ENCODE measurements around the gene ACSBG1.
A peak's percentile ranks its signal among the peaks of the same experiment; 100 is the strongest.

ACSBG1 gene

DNA sequence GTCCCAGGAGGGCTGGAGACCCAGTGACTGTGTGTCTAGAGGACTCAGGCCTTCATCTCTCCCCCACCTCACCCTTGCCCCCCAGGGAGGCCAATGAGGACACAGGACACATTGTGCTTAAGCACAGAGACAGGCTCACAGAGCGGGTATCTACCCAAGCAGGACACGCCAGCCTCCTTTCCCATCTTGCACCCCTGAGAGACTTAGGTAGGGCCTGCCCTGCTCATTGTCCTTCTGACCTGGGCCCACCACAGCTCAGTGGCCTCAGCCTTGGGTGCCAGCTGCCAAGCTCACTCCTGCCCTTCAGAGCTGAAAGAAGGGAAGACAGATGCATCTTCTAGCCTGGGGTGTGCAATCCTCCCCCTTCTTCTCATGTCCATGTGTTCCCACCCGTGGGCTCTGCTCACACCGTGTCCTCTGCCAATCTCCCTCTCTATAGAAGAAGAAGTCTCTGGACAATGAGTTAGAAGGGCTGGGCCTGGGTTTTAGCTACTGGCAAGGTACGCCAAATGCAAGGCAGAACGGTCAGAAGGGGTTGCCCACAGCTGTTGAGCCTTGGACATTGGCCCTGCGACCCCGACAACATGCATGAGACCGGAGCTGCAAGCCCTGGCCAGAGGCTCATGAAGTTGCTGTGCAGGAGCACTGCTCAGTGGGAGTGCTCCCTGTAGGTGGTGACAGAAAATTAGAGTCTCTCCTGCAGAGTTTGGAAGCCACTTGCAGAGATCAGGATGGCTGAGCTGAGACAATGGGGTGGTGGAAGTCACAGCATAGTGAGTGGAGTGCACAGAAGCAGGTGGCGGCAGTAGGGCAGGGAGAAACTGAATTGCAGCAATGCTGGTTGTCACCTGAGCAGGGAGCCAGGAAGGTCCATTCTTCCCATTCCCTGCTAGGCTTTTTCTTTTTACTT is 32.8 kb downstream of the ACSBG1 start:
- no peak for DNase-seq

DNA sequence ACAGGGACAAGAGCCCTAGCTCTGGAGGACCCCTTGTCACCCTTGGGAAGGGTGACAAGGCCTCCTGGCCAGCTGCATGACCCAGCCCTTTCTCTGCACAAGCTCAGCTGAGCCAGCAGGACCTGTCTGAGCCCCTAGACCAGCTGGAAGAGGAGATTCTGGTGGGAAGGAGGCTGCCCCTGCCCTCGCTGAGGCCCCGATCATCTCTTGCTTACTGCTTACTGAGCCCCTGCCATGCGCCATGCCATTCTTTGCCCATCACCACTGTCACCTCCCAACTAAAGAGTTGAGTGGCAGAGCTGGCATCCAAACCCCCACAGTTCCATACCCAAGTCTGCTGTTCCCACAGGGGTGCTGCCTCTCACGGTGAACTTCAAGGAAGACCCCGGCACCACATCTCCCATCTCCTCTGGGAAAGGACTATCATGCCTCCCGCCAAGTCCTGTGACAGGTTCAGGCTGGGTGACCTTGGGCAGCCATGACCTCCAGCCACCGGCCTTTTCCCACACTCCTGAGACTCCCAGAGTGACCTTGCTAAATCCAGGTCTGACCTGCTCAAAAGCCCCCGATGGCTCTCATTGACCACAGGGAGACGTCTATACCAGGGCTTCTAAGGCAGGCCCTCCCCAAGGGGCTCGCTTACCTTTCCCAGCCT is 34.0 kb downstream of the ACSBG1 start:
- DNase-seq, result no peak

- no peak for DNase-seq
These were observed 36.7 kb downstream of the ACSBG1 start for GRCh38 chr15:78197632-78198031.

DNA sequence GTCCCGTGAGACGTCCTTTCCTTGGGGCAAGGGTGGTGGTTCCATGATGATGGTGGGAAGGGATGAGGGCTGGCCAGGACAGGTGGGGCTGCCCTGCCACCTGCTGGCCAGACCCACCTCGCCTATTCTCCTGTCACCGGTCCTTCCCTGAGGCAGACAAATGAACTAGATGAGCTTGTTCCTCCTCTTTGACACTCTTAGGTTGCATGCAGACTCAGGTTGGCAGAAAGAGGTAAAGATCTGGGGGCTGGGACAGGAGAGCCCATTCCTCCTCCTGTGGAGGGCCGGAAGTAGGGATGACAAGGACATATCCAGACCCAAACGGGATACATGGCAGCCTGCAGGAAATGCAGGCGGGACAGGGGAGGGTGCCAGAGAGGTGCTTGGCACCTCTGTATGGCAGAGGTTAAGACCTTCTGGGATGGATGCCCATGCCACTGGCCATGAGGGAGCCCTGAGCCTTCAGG is 38.6 kb downstream of the ACSBG1 start:
- DNase-seq, result peak in 1 of 2 experiments; percentile 12

- no peak for DNase-seq
These were observed 39.8 kb downstream of the ACSBG1 start for GRCh38 chr15:78194568-78194925.

GRCh38 chr15:78193731-78194567 is 40.4 kb downstream of the ACSBG1 start:
- no peak for DNase-seq

DNA sequence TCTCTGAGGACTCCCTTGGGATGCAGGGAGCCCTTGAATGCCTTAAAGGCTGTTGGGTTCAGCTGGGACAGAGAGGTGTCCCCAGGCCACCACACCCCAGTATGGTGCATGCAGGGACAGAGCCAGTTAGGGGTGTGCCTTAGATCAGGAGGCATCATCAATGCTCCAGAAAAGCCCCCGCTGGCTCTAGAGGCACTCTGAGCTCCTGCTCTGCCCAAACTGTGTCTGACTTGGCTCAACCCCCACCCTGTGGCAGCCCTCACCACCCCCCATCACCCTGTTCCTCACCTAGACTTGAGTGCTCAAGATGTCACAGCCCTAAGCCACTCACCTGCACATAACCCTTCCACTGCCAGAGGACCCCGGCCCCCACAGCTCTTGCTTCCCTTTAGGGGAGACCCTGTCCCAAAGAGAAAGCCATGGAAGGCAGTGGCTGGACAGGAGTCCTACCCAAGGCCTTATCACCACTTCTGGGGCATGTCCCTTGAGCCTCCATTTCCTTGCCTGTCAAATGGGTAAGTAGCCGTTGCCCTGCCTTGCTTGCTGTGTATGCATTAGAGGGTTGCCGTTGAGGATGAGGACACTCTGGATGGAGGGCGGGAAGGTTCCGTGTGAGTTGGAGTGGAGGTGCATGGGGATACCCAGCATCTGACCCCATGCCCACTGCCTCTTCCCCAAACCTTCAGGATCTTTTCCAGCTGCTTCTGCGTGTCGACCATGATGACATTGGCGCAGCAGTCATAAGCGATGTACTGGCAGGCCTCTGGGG is 41.4 kb downstream of the ACSBG1 start:
- DNase-seq, result no peak

DNA sequence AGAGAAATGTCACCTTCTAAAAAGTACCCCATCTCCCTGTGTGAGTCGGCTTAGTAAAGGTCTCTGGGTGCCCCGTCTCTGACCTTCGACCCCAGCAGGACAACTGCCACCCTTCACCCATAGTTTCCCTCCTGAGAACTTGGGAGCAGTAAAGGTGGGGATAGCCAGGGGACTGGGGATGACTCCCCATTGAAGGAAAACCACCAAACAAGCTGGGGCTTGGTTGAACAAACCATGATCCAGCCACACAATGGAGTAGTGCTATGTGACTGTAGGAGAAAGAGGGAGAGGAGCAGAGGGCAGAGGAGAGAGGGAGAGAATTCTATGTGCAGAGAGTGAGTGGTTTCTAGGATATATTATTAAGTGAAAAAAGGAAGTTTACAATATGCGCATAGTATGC is 51.5 kb downstream of the ACSBG1 start:
- no peak for DNase-seq

- DNase-seq, result no peak
These were observed 52.0 kb downstream of the ACSBG1 start for GRCh38 chr15:78182336-78182700.

- DNase-seq, result no peak
These were observed 54.5 kb downstream of the ACSBG1 start for GRCh38 chr15:78179906-78180305.

GRCh38 chr15:78179286-78179840 is 55.0 kb downstream of the ACSBG1 start:
- DNase-seq, result no peak

- no peak for DNase-seq
These were observed 56.3 kb downstream of the ACSBG1 start for GRCh38 chr15:78178064-78178463.

GRCh38 chr15:78177447-78177873 is 56.9 kb downstream of the ACSBG1 start:
- DNase-seq, result no peak

- no peak for DNase-seq
These were observed 59.0 kb downstream of the ACSBG1 start for GRCh38 chr15:78175330-78175729.

- DNase-seq, result no peak
These were observed 60.0 kb downstream of the ACSBG1 start for GRCh38 chr15:78174401-78174800.

DNA sequence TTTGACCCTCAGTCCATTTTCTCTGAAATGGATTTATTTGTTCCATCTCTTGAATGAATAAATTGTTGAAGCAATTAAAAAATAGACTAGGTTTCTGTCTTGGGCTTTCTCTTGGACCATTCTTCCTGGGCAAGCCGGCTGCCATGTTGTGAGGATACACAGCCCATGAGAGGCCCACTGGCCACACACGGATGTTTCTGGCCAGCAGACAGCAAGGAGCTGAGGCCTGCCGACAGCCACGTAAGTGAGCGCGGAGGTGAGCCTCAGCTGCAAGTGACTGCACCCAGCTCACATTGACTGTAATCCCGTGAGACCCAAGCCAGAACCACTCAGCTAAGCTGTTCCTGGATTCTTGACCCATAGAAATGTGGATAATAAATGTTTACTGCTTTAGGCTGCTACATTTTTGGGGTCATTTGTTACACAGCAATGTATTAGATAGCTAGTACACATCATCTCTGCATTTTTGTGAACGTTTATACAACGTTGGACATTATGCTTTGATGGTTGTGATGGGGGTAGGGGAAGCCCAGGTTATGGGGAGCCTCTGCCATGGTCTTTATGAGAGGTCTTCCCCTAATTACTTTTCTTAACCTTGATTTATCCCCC is 62.4 kb downstream of the ACSBG1 start:
- DNase-seq, result no peak

- DNase-seq, result no peak
These were observed 63.3 kb downstream of the ACSBG1 start for GRCh38 chr15:78170848-78171773.

DNA sequence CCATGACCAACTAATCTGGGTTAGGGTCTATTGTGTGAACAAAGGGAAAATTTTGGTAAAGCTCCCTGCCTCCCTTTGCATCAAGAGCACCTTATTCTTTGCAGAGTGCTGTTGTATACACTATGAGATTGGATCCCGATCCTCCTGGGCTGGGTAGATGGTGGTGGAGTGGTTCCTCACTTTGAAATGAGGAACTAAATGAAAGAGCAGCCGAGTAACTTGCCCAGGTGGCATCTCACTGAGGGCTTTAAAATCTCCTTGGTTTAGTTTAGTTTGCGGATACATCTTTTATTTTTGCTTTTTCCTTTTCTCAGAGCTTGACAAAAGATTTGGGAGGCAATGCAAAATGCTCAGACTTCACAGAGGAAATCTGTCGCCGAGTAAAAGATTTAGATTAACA is 65.8 kb downstream of the ACSBG1 start:
- DNase-seq, result no peak

DNA sequence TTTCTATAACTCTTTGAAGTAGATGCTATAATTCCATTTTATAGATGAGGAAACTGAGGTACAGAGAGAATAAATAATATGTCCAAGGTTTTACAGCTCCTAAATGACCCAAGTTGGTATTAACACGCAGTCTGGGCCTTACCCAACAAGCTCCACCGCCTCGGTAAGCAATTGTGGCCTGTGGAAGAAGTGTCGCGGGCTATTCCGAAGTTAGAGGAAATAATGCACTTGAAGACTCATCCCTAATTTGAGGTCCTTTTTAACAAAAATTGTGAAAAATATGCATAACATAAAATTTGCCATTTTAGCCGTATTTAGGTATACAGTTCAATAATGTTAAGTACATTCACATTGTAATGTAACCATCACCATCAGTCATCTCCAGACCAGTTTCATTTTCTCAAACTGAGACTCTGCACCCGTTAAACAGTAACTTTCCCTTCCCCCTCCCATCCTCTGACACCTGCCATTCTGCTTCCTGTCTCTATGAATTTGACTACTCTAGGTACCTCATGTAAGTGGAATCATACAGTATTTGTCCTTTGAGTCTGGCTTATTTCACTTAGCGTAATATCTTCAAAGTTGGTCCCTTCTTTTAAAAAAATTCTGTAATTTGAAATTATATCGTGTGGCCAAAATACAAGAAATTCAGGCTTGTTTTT is 67.0 kb downstream of the ACSBG1 start:
- no peak for DNase-seq

DNA sequence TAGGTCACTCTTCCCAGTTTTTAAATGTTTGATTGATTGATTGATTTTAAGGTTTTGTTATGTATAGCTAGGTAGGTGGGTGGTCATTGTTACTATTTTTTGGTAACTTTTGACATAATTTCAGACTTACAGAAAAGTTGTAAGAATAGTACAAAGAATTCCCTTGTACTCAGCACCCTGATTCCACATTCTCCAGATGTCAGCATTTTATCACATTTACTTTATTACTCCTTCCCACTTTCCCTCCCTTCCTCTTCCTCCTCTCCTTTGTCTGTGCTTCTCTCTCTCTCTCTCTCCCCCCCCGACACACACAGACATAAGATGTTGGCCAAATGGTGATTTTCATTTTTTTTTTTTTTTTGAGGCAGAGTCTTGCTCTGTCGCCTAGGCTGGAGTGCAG is 70.4 kb downstream of the ACSBG1 start:
- no peak for DNase-seq

Measured in NCI-H187 (cell line).